ENCODE data around the gene ZBTB8A.
"Not testable (repeated sequence)": the region's sequence is repeated elsewhere in the genome, so short reads cannot be mapped to it uniquely, and the experiment has no call there.

Gene ZBTB8A

GRCh38 chr1:32538887-32539583 is at the start of gene ZBTB8A:
TSS of gene ZBTB8A (plus strand) at chr1:32539427. CDS start at chr1:32592932, 53,505 bp downstream.
- peak; percentile 32 for DNase-seq

GRCh38 chr1:32489774-32490454 is 49.3 kb upstream of the ZBTB8A start:
- DNase-seq = no peak

GRCh38 chr1:32491386-32491785 is 47.8 kb upstream of the ZBTB8A start:
- no peak for DNase-seq

GRCh38 chr1:32494196-32494595 is 45.0 kb upstream of the ZBTB8A start:
- no peak for DNase-seq

- no peak for DNase-seq
Observed at GRCh38 chr1:32494711-32495337, 44.4 kb upstream of the ZBTB8A start.

- DNase-seq = no peak
Observed at GRCh38 chr1:32496127-32496526, 43.1 kb upstream of the ZBTB8A start.

GRCh38 chr1:32498751-32499150 is 40.5 kb upstream of the ZBTB8A start:
- no peak for DNase-seq

GRCh38 chr1:32500387-32501209 is 38.6 kb upstream of the ZBTB8A start:
- DNase-seq = peak; percentile 53

- DNase-seq = no peak
Observed at GRCh38 chr1:32501865-32502264, 37.4 kb upstream of the ZBTB8A start.

GRCh38 chr1:32503153-32503552 is 36.1 kb upstream of the ZBTB8A start:
- no peak for DNase-seq

- DNase-seq = no peak
Observed at GRCh38 chr1:32507021-32507420, 32.2 kb upstream of the ZBTB8A start.

- DNase-seq = no peak
Observed at GRCh38 chr1:32508761-32509160, 30.5 kb upstream of the ZBTB8A start.

- DNase-seq = no peak
Observed at GRCh38 chr1:32509939-32510338, 29.3 kb upstream of the ZBTB8A start.

GRCh38 chr1:32516402-32516801 is 22.8 kb upstream of the ZBTB8A start:
- DNase-seq = no peak

- DNase-seq = no peak
Observed at GRCh38 chr1:32518976-32519375, 20.3 kb upstream of the ZBTB8A start.

- DNase-seq = no peak
Observed at GRCh38 chr1:32521165-32521564, 18.1 kb upstream of the ZBTB8A start.

- DNase-seq = no peak
Observed at GRCh38 chr1:32525053-32525452, 14.2 kb upstream of the ZBTB8A start.

GRCh38 chr1:32525661-32526444 is 13.4 kb upstream of the ZBTB8A start:
- DNase-seq = no peak

GRCh38 chr1:32528550-32528949 is 10.7 kb upstream of the ZBTB8A start:
- DNase-seq = not testable (repeated sequence)

GRCh38 chr1:32533792-32534327 is 5.4 kb upstream of the ZBTB8A start:
- DNase-seq = no peak

GRCh38 chr1:32536117-32536516 is 3.1 kb upstream of the ZBTB8A start:
- no peak for DNase-seq

GRCh38 chr1:32536764-32537163 is 2.5 kb upstream of the ZBTB8A start:
- no peak for DNase-seq
